Kidney tubule cell (primary cell): Measurements from ENCODE around the gene EEPD1.
"Not testable (repeated sequence)": the region's sequence is repeated elsewhere in the genome, so short reads cannot be mapped to it uniquely, and the experiment has no call there.

Experiments
- DNase-seq: peaks from one replicate; pipeline ENCODE4 v3.0.0-alpha.2; 2018; ENCODE audit warnings: low spot score

EEPD1 gene

GRCh38 chr7:36128448-36129047 is 24.5 kb upstream of the EEPD1 start:
- DNase-seq: peak; percentile 89

- peak; percentile 51 for DNase-seq
These were observed 24.0 kb upstream of the EEPD1 start for GRCh38 chr7:36129048-36129534.

GRCh38 chr7:36130236-36130945 is 22.7 kb upstream of the EEPD1 start:
- no peak for DNase-seq

- DNase-seq: no peak
These were observed 22.0 kb upstream of the EEPD1 start for GRCh38 chr7:36131026-36131425.

- DNase-seq: no peak
These were observed 21.6 kb upstream of the EEPD1 start for GRCh38 chr7:36131499-36131898.

GRCh38 chr7:36132012-36132411 is 21.0 kb upstream of the EEPD1 start:
- DNase-seq: no peak

- no peak for DNase-seq
These were observed 17.4 kb upstream of the EEPD1 start for GRCh38 chr7:36135700-36136099.

GRCh38 chr7:36137258-36137657 is 15.8 kb upstream of the EEPD1 start:
- DNase-seq: no peak

- no peak for DNase-seq
These were observed 15.3 kb upstream of the EEPD1 start for GRCh38 chr7:36137754-36138153.

GRCh38 chr7:36138209-36138608 is 14.8 kb upstream of the EEPD1 start:
- DNase-seq: no peak

- peak; percentile 35 for DNase-seq
These were observed 11.7 kb upstream of the EEPD1 start for GRCh38 chr7:36141351-36141750.

- no peak for DNase-seq
These were observed 11.2 kb upstream of the EEPD1 start for GRCh38 chr7:36141850-36142249.

GRCh38 chr7:36144189-36144588 is 8.9 kb upstream of the EEPD1 start:
- no peak for DNase-seq

GRCh38 chr7:36145686-36146085 is 7.4 kb upstream of the EEPD1 start:
- no peak for DNase-seq

- DNase-seq: no peak
These were observed 5.7 kb upstream of the EEPD1 start for GRCh38 chr7:36147361-36147760.

GRCh38 chr7:36148422-36149065 is 4.5 kb upstream of the EEPD1 start:
- DNase-seq: no peak

- DNase-seq: not testable (repeated sequence)
These were observed 3.8 kb upstream of the EEPD1 start for GRCh38 chr7:36149240-36149639.

- no peak for DNase-seq
These were observed 3.2 kb upstream of the EEPD1 start for GRCh38 chr7:36149694-36150452.

- DNase-seq: no peak
These were observed 916 bp upstream of the EEPD1 start for GRCh38 chr7:36151921-36152755.

GRCh38 chr7:36153571-36154097 is 580 bp downstream of the EEPD1 start:
- DNase-seq: no peak
